ENCODE measurements around the gene BOK.

BOK gene

DNA sequence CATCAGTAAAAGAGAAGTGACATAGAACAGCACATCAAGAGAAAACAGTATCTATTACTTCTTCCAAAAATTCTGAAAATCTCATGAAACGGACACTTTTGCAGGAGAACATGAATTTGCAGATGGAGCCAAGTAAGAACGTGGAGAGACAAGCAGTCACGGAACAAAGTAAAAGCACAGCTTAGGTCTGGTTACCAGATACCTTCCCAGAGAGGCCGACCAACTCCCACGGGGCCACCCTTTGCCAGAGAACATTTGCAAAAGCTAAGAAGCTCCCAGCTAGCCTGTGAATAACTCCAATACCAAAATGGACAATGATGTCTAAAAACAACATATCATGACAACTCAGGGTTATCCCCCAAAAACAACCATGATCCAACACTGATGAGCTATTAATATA is 39.5 kb downstream of the BOK start:
- in situ Hi-C loops (cut with MboI; ENCODE audit: low sequenced_read_pairs): no loop called here

GRCh38 chr2:241598487-241598886 is 39.9 kb downstream of the BOK start:
- in situ Hi-C loops (cut with MboI; ENCODE audit: low sequenced_read_pairs): no loop called here

DNA sequence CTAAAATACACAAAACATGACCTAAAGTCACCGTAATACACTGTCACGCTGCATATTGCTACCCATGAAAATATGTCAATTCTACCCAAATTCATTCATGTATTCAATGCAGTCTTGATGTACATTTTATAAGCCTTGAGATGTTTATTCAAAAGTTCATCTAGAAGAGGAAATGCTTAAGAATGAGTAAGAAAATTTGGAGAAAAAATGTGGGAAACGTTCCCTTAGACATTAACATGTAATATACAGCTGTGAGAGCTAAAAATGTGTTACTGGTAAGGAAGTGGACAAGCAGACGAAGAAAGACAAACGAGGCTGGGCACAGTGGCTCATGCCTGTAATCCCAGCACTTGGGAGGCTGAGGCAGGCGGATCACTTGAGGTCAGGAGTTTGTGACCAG is 41.1 kb downstream of the BOK start:
- in situ Hi-C loops (cut with MboI; ENCODE audit: low sequenced_read_pairs): no loop called here

DNA sequence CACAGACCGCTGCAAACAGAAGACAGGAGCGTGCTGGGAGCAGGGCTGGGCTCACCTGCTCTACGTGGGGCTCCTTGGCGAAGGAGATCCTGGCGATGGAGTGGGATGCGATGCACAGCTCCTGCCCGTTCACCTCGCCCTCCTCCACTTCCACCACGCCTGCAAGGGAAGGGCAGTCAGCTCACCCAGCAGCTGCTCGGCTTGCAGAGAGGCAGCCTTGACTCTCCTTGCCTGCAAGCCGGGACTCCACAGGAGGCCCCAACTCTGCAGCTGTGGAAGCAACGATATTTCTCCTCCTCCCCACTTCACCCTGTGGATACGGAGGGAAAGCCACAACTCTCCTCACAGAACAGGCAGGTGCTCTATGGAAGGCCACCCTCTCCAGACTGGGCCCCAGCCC is 43.3 kb downstream of the BOK start:
- in situ Hi-C loops (cut with MboI; ENCODE audit: low sequenced_read_pairs): no loop called here

DNA sequence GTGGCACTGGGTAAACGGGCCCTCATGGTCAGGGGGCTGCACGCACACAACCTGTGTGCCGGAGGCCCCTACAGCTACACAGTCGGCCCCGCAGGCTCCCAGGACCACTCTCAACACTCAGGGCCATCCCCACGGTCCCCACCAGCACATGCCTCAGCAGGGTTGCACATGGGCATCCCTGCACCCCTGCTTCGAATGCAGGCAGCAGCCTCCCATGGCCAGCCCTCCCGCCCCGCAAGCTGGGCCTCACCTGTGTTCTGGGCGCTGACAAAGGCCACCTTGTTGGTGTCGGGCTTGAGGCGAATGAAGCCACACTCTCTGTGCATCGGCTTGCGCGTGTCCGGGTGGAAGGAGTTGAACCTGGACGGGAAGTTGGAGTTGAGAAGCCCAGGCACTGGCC is 44.2 kb downstream of the BOK start:
- in situ Hi-C loops (cut with MboI; ENCODE audit: low sequenced_read_pairs): no loop called here

- in situ Hi-C loops (cut with MboI; ENCODE audit: low sequenced_read_pairs): no loop called here
Observed at GRCh38 chr2:241603686-241604085, 45.1 kb downstream of the BOK start.

DNA sequence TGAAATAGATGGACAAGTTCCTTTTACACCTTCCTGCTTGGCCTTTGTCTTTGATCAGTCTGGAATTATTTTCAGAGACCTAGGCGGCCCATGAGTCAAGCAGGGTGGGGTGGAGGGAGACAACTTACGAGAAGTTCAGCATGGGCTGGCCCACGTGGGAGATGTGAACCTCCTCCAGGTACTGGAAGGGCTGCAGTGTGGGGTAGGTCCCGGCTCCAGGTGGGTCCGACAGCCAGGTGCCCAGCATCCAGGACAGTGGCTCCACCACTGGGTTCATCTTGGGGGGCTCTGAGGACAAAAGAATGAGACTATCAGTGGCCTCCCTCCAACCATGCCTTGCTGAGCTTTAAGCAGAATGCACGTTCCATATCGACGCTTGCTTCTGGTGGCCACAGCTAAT is 47.6 kb downstream of the BOK start:
- in situ Hi-C loops (cut with MboI; ENCODE audit: low sequenced_read_pairs): no loop called here

- in situ Hi-C loops (cut with MboI; ENCODE audit: low sequenced_read_pairs): no loop called here
Observed at GRCh38 chr2:241607162-241607885, 48.8 kb downstream of the BOK start.

- in situ Hi-C loops (cut with MboI; ENCODE audit: low sequenced_read_pairs): no loop called here
Observed at GRCh38 chr2:241608881-241609280, 50.3 kb downstream of the BOK start.

- in situ Hi-C loops (cut with MboI; ENCODE audit: low sequenced_read_pairs): no loop called here
Observed at GRCh38 chr2:241609859-241610793, 51.6 kb downstream of the BOK start.

GRCh38 chr2:241611062-241611461 is 52.5 kb downstream of the BOK start:
- in situ Hi-C loops (cut with MboI; ENCODE audit: low sequenced_read_pairs): no loop called here

- in situ Hi-C loops (cut with MboI; ENCODE audit: low sequenced_read_pairs): no loop called here
Observed at GRCh38 chr2:241612156-241613016, 53.8 kb downstream of the BOK start.

GRCh38 chr2:241613017-241613780 is 54.7 kb downstream of the BOK start:
- in situ Hi-C loops (cut with MboI; ENCODE audit: low sequenced_read_pairs): no loop called here

- in situ Hi-C loops (cut with MboI; ENCODE audit: low sequenced_read_pairs): no loop called here
Observed at GRCh38 chr2:241615041-241615440, 56.5 kb downstream of the BOK start.

DNA sequence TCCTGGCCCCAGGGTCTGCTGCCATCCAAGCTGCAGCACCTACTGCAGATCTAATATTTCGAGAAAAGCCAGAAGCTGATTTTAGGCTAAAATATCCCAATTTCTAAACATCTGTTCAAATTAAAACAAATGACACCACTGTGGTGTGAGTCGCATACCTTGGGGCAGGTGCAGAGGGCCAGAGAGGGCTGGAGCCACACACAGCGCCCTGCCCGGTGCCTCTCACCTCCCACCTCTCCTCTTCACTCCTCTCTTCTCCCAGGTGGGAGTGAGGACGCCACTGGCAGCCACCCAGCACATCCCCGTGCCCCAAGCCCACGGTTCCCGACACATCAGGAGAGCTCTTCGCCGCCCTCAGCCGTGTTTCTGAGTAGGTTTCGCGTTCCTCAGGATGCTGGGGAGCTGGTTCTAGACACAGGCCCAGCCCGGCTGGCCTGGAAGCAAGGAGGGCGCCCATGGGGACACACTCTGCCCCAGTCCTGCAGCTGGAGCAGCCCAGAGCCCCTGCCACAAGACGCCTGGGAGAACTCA is 57.0 kb downstream of the BOK start:
- in situ Hi-C loops (cut with MboI; ENCODE audit: low sequenced_read_pairs): no loop called here

DNA sequence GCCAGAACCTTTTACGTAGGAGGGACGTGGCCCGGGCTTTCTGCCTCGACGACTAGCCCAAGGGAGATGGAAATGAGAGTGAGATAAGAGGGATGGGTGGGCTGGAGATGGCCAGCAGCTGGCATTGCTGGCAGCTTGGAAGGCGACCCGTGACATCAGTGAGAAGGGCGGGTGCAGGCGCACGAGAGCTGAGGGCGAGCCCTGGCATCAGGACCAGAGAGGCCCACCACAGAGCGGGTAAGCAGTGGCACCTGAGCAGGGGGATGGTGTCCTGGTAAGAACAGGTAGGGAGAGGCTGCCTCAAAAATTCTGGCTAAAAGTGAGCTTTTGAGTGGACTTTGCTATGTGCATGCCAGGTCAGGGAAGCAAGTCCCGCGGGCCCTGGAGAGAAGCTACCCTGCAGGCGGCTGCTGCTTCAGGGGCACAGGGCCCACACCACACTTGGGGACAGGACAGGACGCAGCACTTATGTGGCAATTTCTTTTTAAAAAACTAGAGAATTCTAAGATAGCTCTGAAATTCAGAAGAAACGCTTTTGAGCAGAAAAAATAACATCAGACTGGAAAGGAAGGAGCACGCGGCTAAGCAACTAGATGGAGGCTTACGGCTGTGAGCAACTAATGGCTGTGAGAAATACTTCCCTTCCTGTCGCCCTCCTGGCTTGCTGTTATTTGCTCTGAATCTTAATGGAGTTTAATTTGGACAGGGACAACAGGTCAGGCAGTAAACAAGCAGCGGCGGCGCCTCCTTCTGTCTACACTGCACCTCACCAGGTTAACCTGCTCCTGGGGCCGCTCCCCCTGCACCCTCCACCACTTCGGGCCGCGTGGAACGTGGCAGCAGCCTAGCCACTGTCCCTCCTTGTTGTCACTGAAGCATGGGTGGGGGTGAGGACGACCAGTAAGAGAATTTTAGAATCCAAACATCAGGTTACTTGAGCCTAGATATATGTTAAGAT is 57.9 kb downstream of the BOK start:
- in situ Hi-C loops (cut with MboI; ENCODE audit: low sequenced_read_pairs): no loop called here

GRCh38 chr2:241617431-241618154 is 59.0 kb downstream of the BOK start:
- in situ Hi-C loops (cut with MboI; ENCODE audit: low sequenced_read_pairs): no loop called here

GRCh38 chr2:241618296-241618805 is 59.8 kb downstream of the BOK start:
- in situ Hi-C loops (cut with MboI; ENCODE audit: low sequenced_read_pairs): no loop called here
